Airway epithelial cell (primary cell): ENCODE results near the gene CCNG2. TPM values are rescaled to one million over a fixed set of nuclear protein-coding genes. Genes with fewer than 3 reads are reported as not detected.

ENCODE experiments used
- total RNA-seq: library from RNA; depleted of rRNA; stranded (reverse); fragments of >200 nt; gene quantifications from 2 replicates; pipeline ENCODE4 v1.2.3, GENCODE V29; 2015

CCNG2 gene, protein sequence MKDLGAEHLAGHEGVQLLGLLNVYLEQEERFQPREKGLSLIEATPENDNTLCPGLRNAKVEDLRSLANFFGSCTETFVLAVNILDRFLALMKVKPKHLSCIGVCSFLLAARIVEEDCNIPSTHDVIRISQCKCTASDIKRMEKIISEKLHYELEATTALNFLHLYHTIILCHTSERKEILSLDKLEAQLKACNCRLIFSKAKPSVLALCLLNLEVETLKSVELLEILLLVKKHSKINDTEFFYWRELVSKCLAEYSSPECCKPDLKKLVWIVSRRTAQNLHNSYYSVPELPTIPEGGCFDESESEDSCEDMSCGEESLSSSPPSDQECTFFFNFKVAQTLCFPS
- total RNA-seq = 38.8 and 41.2 TPM in 2 replicates

DNA sequence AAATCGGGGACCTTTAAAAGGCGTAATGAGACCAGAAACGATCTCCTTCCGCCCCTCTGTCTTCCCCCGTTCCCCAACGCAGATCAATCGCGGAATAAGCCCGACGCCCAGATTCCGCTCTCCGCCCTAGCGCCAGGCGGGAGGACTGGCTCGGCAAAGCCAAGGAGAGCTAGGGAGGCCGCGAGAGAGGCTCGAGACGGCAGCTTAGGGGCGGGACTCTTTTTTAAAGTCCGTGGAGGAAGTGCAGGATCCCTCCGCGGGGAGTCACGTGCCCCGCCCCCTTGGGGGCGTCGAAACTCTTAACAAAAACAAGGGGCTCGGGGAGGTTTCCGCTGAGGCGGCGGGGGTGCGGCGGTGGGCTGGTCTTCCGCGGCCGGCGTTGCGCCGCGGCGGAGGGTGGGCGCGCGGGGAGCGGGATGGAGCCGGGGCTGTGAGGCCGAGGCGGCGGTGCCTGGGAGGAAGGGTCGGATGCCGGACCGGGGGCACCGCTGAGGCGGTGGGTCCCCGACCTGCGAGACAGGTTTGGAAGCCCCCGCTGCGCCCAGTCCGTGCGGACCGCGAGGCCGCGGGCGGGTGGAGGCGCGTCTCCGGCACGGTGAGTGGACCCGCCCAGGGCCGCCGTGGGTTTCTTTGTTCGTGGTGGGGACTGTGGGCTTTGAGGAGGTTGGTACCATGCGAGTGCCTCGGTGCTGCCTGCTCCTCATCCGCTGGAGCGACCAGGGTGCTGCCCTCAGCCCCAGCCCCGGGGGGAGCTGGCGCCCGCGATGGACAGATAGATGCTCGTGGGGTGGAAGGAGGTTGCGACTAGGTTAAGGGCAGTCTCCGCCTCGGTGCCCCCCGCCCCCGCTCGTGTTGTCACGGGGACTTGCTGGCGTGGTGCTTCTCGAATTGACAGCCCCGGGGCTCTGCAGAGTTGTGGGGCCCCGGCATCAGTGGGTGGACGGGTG lies at the start of gene CCNG2:
TSS of gene CCNG2 (plus strand) at position 296 of the 947 bp plus-strand sequence. CDS start 1,326 bp downstream, outside the sequence.

Other genes starting within 250 kb of the CCNG2 start
- gene SEPTIN11, start 207.5 kb upstream of the CCNG2 start, total RNA-seq = 50.7 and 67.6 TPM in 2 replicates
- gene CCNI, start 81.2 kb upstream of the CCNG2 start, total RNA-seq = 127 and 183 TPM in 2 replicates